Measurements from ENCODE around the gene GCN1.

GCN1 gene

DNA sequence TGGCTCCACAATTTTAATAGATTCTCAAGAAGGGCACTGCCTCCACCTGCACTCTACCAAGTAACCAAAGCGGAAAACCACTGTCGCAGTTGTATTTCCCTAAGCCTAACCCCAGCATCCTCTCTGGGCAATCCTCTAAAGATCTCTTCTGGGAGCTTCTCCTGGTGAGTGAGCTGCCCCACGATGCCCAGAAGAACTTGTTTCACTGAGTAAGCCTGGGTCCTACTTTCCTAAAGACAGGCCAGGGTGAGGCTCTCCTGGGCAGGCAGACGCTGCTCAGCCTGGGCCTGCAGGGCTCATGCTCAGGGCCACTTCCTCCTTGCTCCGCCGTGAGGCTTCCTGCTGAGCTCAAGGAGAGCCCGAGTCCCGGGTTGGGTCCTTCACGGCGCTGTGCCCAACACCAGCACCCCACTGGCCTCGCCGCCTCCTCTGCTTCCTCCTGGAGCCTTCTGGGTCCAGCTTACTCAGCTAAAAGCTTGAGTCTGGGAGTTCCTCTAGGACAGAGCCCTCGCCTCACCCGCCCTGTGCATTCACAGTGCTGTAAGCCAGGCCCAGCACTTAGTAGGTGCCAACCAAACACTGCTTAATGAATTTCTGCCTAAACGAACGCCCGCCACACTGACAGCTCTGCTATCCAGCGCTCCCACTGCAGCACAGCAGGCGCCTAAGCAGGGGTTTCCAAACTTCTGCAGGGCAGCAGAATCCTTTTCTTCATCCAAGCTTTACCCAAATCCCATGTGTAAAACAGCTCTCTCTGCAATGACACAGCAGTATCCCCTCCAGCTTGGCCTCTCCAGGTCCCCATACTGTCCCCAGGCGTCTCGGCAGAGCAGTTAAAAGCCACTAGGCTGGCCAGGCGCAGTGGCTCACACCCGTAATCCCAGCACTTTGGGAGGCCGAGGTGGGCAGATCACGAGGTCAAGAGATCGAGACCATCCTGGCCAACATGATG is 83.7 kb downstream of the GCN1 start:
- DNase-seq, result no peak

DNA sequence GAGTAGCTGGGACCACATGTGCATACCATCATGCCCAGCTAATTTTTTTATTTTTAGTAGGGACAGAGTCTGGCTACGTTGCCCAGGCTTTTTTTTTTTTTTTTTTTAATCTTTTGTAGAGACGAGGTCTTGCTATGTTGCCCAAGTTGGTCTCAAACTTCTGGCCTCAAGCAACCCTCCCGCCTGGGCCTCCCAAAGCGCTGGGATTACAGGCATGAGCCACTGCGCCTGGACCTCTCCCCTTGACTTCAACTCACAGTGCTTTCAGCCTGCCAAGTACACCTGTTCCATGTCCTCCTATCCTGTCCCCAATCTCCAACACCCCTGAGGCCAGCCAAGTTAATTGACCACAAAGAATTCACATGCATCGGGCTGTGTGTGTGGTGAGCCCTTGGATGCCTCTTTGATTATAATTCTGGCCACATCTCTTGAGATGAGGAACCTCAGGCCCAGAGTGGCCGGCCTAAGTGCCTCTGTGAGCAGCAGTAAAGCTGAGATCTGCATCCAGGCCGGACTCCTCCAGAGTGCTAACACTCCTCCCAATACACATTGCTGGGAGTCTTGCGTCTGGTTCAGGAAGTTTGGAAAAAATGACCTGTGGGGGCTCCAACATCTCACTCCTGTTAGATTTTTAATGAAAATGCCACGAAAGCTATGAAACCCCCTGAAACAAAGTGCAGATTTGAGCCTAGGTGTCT is 84.8 kb downstream of the GCN1 start:
- DNase-seq, result no peak

DNA sequence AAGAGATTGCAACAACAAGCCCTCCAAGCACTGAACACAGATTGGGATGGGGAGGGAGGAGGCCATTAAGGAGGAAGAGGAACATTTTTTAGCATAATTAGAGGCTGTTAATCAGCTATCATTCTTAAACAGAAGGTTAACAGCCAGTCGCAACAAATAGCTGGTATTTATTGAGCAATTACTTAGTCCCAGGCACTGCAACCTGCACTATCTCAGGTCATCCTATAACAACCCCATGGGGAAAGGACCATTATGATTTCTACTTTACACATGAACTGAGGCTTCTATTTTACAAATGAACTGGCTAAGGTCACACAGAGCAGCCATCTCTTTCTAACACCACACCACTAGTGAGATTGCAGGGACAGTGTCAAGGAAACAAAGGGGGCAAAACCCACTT is 88.4 kb downstream of the GCN1 start:
- DNase-seq, result no peak

DNA sequence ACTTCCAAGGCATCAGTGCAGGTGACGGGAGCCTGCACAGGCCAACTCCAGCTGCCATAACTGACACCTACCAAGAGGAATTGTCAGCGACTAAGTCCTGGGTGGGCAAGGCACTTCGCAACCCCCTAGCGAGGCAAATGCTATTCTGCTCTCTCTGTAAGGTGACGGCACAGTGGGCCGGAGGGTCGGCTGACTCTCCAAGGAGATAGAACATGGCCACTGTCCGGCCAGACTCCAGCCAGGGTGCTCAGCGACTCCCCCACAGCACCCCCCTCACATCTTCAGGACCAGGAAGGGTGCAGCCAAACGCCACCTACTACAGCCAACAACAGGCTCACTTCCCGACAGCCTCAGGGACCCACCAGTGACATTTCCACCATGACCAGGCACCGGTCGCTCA is 91.1 kb downstream of the GCN1 start:
- DNase-seq, result no peak

DNA sequence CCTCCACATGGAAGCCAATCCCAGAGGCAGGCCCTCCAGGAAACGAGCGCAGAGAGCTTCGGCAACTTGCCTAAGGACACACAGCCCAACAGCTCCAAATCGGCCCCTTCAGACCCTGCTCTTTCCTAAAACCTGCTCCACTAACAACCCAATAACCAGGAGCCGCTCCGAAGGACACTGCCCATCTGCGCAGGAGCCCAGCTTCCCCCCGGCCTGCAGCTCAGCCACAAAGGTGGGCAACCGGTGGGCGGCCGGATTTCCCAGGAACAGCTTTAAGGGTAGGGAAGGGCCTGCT is 91.5 kb downstream of the GCN1 start:
- no peak for DNase-seq

DNA sequence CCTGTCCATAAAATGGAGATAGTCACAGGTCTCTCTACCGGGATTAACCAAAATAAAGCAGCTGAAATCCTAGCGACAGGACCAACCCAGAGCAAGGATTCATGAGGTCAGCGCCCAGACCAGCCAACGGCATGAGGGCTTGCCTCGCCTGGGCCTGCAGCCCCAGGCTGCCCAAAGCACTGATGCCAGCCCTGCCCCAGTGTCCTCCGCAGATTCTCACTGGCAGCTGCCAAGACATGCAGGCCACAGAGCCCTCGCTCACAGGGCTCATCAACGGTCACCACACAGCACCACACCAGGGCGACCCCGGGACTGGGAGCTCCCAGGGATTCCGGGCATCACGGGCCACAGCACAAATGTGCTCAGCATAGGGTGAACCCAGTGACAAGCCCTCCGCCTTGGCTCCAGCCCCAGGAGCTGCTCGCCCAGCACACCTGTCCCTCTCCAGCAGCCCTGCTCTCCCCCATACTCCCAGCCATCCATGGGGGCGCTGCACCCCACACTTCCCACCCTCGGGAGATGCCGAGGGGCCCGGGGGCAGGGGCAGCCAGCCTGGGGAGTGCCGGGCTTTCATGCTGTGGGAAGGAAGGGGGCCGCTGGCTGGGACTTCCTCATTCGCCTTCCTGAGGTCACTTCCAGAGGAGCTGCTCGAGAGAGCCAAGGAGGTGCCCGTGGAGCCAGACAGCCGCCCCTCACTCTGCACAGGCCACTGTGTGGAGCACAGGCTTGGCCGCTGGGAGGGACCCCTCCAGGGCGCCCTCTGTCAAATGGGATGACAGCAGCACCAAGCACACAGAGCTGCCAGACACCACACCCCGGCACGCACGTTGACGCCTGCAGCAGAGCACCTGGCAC is 92.1 kb downstream of the GCN1 start:
- DNase-seq, result no peak

DNA sequence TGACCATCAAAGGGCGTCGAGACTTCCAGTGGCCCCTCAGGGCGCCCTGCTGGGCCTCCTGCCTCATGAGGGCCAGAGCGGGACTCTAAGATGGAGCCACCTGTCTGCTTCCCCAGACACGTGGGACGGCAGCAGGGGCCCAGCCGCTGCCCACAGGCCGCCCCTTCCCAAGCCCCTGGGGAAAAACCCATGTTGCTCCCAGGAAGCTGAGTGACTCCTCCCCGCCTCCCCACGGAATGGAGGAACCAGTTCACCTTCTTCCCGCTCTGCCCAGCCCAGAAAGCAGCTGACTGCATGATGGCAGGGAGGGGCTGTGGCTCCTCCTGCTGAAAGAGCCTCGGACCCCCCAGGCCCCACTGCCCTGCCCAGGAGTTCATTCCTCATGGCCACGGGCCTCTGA is 92.9 kb downstream of the GCN1 start:
- peak in 1 of 2 experiments; percentile 41 for DNase-seq

DNA sequence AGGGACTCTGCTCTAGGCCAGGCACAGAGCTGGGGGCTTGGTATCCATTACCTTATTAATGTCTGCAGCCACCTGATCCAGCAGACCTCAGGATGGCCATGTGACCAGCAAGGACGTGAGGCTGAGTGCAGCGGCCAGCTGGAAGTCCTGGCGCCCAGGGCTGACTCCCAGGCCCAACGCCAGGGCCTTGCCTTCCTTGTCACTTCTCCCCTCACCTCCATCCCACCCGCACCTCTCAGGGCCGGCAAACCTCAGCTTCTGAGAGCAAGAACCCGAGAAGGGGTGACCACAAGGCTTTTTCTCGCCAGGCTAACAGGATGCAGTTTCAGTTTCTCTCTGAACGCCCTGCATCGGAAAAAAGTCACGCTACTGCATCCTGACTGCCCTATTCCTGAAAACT is 93.3 kb downstream of the GCN1 start:
- no peak for DNase-seq

DNA sequence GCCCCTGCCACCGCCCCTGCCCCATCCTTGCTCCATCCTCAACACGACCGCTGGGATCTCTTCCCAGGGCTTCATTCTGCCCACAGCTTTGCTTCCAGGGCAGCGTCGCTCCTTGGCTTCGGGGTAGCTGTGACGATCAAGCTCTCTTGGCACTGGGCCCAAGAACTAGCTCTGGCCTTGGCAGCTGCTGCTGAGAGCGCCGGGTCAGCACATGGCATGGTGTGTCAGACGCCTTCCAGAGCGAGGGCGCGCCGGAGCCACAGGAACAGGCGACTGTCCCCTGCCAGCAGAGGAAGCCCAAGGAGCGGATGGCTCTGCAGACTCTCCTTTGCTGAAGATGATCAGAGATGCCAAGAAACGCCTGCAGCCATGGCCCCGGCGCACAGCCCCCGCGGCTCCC is 93.9 kb downstream of the GCN1 start:
- DNase-seq, result no peak

DNA sequence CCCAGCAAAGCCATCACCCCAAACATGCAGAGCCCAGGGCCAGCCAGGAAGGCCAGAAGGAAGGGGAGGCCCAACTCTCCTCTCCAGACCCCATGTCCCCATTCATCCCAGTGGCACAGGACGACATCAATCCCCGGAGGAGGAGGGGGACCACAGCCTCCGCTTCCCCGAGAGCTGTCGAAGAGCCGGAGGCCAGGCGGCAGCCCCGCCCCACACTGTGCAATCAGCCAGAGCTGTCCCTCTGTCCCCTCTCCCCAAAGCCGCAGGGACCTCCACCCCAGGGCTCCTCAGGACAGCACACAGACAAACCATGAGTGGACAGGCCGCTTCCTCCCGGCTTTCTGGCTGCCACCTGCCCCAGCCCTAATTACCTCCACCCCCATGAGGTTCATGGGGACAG is 94.8 kb downstream of the GCN1 start:
- no peak for DNase-seq

DNA sequence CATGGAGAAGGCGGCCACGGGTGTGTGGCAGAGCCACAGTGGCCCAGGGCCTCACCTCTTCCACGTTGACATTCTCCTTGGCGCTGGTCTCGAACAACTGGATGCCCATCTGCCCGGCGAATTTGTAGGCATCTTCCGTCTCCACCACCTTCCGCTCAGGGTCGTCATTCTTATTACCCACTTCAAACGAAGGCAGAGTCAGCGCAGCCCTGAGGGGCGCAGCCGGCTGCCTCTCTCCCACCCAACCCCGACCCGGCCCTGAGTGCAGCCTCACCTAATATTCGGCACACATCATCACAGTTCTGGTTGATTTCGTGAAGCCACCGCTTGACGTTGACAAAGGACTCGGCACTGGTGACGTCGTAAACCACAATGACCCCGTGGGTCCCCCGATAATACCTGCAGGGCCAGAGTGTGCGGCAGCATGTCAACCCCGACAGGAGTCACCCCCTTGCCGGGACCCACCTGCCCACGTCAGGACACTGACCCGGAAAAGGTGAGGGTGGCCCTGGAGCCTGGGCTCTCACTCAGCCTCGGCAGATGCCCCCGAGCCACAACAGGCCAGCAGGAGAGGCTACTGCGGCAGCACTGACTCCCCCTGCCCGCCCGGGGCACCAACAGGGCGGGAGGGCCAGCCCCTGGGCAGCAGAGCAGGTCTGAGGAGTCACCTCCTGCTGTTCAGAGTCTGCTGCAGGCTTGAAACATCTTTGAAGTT is 95.6 kb downstream of the GCN1 start:
- DNase-seq, result no peak

DNA sequence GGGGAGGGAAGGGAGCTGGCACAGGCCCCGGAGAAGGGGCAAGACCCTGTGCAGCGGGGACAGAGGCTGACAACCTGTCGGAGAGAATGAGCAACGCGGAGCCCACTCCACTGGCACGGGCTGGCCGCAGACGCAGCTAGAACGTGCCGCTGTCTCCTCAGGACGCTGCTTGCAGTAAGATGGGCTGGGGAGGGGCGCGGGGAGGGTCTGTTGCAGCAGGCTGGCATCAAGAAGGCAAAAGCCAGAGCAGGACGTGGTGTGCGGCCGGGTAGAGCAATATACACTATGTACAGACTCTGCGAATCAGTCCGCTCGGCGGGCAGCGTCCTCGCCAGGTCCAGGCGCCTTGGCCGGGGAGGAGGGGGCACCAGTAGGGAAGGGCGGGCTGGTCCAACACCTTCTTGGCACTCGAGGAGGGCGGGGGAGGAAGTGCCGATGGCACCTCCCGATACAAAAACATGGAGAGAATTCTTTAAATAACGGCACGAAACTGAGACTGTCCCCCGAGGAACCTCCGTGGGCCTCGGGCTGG is 97.8 kb downstream of the GCN1 start:
- DNase-seq, result no peak

DNA sequence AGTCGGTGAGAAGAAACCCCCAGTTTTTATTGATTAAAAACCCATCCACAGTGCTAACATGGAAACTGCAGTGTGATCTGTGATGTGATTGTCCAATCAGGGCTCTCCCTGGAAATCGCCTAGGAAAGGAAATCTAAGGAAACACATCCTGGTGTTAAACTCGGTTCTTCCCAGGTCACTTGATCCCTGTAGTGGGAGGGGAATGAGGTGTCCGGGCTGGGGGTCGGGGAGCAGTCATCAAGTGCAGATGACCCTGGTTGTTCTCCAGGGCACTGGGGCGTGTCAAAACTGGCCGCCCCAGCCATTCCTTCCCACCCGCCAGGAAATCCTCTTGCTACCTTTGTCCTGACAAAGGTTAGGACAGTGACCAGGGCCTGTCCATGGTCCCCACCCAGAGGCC is 98.8 kb downstream of the GCN1 start:
- DNase-seq, result no peak

DNA sequence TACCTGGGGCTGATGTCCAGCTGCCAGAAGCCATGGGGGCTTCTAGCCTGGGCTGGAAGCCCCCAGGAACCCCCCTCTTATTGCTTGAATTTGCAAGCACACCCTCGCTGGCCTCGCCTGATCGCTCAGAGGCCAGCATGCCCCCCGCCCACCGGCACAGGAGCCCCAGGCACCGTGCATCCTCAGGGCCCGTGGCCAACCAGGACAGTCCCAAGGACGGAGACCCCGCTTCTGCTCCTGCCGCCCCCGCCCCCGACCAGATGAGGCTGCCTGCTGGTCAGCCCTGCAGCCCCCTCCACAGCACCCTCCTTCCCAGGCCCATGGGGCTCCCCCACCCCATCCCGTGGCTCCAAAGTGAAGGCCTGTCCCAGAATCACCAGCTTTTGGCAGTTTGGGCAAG is 99.2 kb downstream of the GCN1 start:
- DNase-seq, result no peak

DNA sequence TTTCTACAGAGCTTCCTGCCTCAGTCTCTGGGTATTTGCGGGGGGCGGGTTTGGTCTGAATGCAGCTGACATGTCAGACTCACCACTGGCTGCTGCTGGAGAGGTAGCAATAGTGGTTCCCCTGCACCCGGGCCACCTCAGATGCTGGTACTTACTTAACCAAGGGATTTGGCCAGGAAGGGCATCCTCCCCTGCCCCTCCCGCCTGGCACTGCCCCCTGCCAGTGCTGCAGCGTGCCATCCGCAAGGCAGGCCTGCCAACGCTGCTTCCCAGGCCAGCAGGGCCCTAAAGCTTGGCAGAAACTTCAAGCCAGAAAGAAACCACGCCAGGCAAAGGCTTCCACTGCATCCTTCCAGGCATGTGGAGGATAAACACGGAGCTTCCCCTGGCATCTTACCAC is 100.0 kb downstream of the GCN1 start:
- no peak for DNase-seq

DNA sequence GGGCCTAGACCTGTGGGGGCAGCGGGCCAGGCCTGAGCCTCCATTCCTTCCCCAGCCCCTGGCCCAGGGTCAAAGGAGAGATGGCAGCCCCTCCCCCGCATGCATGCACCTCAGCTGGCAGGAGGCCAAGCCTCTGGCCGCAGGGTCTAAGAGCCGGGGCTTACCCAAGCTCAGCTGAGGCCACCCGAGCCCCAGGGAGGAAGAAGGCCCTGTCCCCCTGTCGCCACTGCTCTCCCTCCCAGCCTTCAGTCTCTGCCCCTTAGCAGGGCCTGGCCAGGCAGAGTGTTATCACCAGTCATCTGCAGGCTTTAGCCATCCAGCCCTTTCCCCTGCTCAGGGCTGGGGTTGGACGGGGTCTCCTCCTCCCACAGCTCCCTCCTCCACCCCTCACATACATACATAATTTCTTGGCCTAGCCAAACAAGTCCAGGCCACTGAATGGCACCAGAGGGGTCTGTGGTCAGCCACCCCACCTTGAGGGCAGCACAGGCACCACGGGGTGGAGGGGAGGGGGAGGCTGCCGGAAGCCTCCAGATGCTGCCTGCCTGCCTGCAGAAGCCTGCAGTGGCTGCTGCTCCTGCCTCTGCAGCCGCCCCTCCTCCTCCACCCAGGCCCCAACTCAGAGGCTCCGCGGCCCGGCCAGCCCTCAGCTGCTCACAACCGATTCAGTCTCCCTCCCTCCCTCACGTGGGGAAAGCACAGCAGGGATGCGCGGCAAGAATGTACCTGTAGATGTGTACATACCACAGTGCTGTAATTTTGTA is 100.7 kb downstream of the GCN1 start:
- peak in 1 of 2 experiments; percentile 52 for DNase-seq

DNA sequence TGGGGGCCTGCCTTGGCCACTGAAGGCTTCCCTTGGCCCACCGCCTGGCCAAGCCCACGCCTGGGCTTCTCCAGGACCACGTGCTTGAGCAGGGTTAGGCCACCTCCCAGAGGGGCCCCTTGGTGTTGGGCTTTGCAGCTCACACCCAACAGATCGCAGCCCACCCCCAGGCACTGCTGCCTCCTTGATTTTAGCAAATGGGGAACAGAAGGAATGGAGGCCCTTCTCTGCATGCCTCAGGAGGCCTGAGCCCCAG is 101.3 kb downstream of the GCN1 start:
- no peak for DNase-seq

DNA sequence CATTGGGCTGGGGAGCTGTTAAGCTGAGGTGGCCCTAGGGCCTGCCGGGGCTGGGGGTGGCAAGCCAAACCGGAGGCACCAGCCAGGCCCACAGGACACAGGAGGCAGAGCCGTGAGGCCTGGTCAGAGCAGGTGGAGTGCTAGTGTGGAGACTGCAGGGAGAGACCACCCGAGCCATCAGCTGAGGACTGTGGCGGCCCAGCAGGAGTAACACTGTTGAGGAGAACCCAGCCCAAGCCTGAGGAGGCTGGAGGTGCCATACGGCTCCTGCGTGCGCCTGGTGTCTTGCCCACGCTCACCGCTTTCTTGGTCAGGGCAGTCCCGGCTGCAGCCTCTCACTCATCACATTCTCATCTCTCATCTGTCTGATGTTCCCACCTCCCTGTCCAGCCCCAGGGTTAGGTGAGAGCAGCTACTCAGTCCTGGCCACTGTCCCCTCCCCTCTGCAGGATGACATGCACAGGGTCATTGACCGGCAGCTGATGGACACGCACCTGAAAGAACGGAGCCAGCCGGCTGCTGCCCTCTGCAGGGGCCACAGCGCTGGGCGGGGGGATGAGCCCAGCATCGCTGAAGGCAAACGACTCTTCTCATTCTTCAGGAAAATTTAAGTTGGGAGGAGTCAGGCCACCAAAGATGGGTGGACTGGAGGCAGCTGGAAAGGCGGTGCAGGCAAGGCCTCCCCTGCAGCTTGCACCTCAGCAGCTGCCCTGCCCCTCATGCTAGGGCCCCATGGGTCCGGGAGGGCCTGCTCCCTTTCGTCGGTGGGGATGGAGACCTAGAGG is 101.8 kb downstream of the GCN1 start:
- DNase-seq, result no peak

DNA sequence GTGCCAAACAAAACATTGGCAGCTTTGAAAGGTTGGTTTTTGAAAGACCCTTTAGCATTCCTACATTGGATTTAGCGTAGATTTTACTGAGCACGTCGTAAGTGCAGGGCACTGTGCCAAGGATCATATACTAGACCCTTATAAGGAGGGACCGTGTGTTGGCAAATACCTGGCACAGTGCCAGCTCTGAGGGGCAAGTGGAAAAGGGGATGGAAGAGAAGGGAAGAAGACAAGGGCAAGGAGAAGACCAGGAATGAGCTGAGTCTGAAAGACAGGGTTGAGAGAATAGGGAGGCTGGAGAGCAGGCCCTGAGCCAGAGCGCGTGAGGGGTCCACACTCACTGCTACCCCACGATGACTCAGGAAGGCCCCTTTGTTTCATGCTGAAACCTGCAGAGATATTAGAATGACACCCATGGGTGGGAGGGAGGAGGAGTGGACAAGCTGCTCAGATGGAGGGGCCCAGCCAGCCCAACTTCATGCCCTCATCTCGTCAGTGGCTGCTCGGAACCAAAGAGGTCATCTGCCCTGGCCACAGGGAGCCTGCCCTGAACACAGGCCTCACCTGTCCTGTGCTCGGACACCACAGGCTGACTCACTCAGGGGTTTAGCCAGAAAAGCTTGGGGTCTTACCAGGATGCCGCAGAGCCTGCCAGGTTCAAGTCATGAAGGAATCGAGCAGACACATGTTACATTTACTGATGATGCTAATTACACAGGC is 103.0 kb downstream of the GCN1 start:
- DNase-seq, result no peak

DNA sequence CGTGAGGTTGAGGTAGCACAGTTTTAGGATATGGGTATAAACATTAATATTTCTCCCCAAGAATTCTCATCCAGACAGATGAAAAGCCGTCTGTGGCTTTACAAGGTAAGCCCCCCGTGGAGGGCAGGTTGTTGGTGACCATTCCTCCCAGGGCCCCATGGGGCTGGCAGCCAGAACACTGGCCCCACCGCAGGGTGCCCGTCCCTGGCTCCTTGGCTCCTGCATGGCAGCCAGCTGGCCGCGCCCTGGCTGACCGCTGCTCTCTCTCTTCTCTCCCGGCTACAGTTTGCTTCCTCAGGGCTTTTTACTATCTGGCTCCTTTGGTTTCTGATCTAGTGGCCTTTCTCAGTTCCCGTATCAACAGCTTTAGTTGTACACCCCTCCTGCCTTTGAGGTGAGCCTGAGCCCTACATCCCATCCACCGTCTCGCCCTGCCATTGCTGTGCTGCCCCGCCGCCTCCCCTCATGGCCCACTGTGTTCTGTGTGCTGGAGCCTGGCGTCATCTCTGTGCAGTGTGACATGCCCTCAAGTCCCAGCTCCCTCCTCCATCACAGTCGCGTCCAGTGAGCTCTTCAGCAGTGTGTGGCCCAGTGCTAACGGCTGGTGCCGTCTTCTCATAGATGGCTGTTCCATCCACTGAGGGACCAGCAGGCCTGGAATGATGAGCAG is 103.8 kb downstream of the GCN1 start:
- no peak for DNase-seq
